HepG2 (cell line): Measurements from ENCODE around the gene SLC15A3. TPM values are rescaled to one million over a fixed set of nuclear protein-coding genes. Genes with fewer than 3 reads are reported as not detected.

Experiments
- ASH2L ChIP-seq: fragments of 300-600, 200-600 bp; sonication (generic); IDR thresholded peaks from 2 replicates; pipeline ENCODE4 v1.7.0; 2017; ENCODE audit warnings: low read depth, mild to moderate bottlenecking, moderate library complexity, mixed read lengths, low read length; ENCODE audit not compliant: insufficient read length
- MYC ChIP-seq: sonication (generic); formaldehyde crosslinking; IDR thresholded peaks from 2 replicates; pipeline ENCODE4 v1.9.0; 2021; ENCODE audit warnings: missing genetic modification reagents, borderline replicate concordance
- NFIB ChIP-seq: sonication (generic); formaldehyde crosslinking; IDR thresholded peaks from 2 replicates; pipeline ENCODE4 v1.9.0; 2021; ENCODE audit warnings: missing genetic modification reagents, mild to moderate bottlenecking, borderline replicate concordance
- PAF1 ChIP-seq: IDR thresholded peaks from 2 replicates; pipeline ENCODE4 v1.6.1; 2016; ENCODE audit warnings: missing genetic modification reagents, missing compliant biosample characterization
- SMARCE1 ChIP-seq: fragments of 450-650 bp; IDR thresholded peaks from 2 replicates; pipeline ENCODE4 v1.6.1; 2017; ENCODE audit warnings: borderline replicate concordance
- SP1 ChIP-seq, 2 experiments: fragments of 450-650 bp in 1 of 2; sonication (generic) in 1 of 2; formaldehyde crosslinking in 1 of 2; IDR thresholded peaks; 2 replicates each; pipeline versions ENCODE4 v1.4.0 to v1.6.1; 2016 to 2020; ENCODE audit warnings: missing genetic modification reagents in 1 of 2
- SP2 ChIP-seq: sonication (generic); formaldehyde crosslinking; IDR thresholded peaks from 2 replicates; pipeline ENCODE4 v1.5.1; 2020; ENCODE audit warnings: mild to moderate bottlenecking, missing genetic modification reagents
- ZEB1 ChIP-seq: IDR thresholded peaks from 2 replicates; pipeline ENCODE4 v1.6.1; 2012; ENCODE audit warnings: mild to moderate bottlenecking, low read depth, inconsistent platforms; ENCODE audit not compliant: insufficient replicate concordance
- ZMYM4 ChIP-seq: sonication (generic); formaldehyde crosslinking; IDR thresholded peaks from 2 replicates; pipeline ENCODE4 v1.8.1; 2023; ENCODE audit warnings: mild to moderate bottlenecking, missing genetic modification reagents
- ZNF136 ChIP-seq: sonication (generic); formaldehyde crosslinking; IDR thresholded peaks from 2 replicates; pipeline ENCODE4 v1.8.1; 2022; ENCODE audit warnings: low read depth, mild to moderate bottlenecking, moderate library complexity, missing genetic modification reagents
- ZNF205 ChIP-seq: IDR thresholded peaks from 2 replicates; pipeline ENCODE4 v1.6.1; 2018; ENCODE audit warnings: missing biosample characterization, missing genetic modification reagents
- ZNF337 ChIP-seq: sonication (generic); formaldehyde crosslinking; IDR thresholded peaks from 2 replicates; pipeline ENCODE4 v1.5.1; 2020; ENCODE audit warnings: missing genetic modification reagents, low read depth, mild to moderate bottlenecking, borderline replicate concordance
- polyA plus RNA-seq, 8 experiments: library from polyadenylated mRNA; depleted of rRNA in 3 of 8; stranded (reverse) in 7 of 8; unstranded in 1 of 8; fragments of >200 nt; fragmentation: Illumina TruSeq in 4 of 8; extraction: Trizol in 4 of 8; gene quantifications; 2 replicates each; pipeline versions ENCODE4 v1.2.1 to v1.2.3, GENCODE V29; 2011 to 2016; ENCODE audit warnings: low read depth in 4 of 8, missing spikeins in 1 of 8, mixed read lengths in 1 of 8; ENCODE audit not compliant: insufficient read depth in 1 of 8
- total RNA-seq, 5 experiments: library from RNA; depleted of rRNA; stranded (reverse); fragments of >200 nt; fragmentation: Illumina TruSeq; extraction: Trizol; gene quantifications; 2 replicates each; pipeline ENCODE4 v1.2.3, GENCODE V29; 2016; ENCODE audit warnings: low read depth in 1 of 5
- TF ChIP-seq, protein P1 (sequence below): sonication (generic); formaldehyde crosslinking; IDR thresholded peaks from 2 replicates; pipeline ENCODE4 v1.4.0; 2020; ENCODE audit warnings: missing genetic modification reagents, mild to moderate bottlenecking, borderline replicate concordance
- TF ChIP-seq, protein P2 (sequence below): IDR thresholded peaks from 2 replicates; pipeline ENCODE4 v1.6.1; 2016; ENCODE audit warnings: missing genetic modification reagents, missing compliant biosample characterization
- TF ChIP-seq, protein P3 (sequence below): sonication (generic); formaldehyde crosslinking; IDR thresholded peaks from 2 replicates; pipeline ENCODE4 v1.5.0; 2020; ENCODE audit warnings: mild to moderate bottlenecking, missing genetic modification reagents, borderline replicate concordance
- TF ChIP-seq, protein P4 (sequence below): sonication (generic); formaldehyde crosslinking; IDR thresholded peaks from 2 replicates; pipeline ENCODE4 v1.8.1; 2023; ENCODE audit warnings: mild to moderate bottlenecking, missing genetic modification reagents

Gene SLC15A3
- total and polyA plus RNA-seq, 2 of the 13 experiments (the other 11 are each of a cell fraction or from before 2014, with no cell fraction given), result 0.45 to 0.77 TPM

DNA sequence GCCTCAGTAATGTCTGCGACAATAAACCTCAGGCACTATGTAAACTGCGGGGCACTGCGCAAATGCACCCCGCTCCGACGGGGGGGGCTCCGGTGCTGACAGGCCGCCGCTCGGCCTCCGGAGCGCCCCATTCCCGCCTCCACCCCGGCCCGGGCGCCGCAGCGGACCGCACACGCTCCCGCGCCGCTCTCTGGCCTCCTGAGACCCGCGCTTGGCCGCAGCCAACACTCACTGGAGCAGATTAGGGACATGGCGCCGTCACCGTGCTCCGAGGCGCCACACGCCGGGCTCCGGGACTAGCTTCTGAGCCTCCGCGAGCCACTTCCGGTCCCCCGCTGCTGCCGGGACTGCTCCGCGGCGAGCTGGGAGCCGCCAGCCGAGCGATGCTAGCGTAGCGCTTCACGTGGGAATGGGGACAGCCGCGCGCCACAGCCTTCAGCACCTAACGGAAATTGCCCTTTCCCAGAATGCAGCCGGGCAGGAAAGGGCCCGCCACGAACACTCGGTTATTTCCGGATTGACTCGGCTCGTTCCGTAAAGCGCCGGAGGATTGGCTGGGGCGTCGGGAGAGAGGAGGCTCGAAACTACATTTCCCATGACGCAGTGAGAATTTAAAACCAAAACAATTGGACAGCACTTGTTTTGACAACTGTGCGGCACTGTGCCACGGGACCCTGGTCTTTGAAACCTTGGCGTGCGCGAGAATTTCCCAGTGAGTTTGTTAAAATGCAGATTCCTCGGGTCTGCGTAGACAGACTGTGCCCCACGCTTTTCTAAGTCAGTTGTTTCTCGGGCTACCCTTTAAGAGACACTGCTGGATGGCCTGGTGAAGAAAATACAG, 45.6 kb downstream of the SLC15A3 start, which contains the start of gene PRPF19 (continued):
- peak; percentile 97 for TF ChIP-seq MYC (CRISPR knock-in tag)
- no peak for TF ChIP-seq NFIB (CRISPR knock-in tag)
- no peak for TF ChIP-seq PAF1
- TF ChIP-seq, protein P1, sequence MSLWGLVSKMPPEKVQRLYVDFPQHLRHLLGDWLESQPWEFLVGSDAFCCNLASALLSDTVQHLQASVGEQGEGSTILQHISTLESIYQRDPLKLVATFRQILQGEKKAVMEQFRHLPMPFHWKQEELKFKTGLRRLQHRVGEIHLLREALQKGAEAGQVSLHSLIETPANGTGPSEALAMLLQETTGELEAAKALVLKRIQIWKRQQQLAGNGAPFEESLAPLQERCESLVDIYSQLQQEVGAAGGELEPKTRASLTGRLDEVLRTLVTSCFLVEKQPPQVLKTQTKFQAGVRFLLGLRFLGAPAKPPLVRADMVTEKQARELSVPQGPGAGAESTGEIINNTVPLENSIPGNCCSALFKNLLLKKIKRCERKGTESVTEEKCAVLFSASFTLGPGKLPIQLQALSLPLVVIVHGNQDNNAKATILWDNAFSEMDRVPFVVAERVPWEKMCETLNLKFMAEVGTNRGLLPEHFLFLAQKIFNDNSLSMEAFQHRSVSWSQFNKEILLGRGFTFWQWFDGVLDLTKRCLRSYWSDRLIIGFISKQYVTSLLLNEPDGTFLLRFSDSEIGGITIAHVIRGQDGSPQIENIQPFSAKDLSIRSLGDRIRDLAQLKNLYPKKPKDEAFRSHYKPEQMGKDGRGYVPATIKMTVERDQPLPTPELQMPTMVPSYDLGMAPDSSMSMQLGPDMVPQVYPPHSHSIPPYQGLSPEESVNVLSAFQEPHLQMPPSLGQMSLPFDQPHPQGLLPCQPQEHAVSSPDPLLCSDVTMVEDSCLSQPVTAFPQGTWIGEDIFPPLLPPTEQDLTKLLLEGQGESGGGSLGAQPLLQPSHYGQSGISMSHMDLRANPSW (CRISPR knock-in tag), result no peak
- TF ChIP-seq, protein P2, sequence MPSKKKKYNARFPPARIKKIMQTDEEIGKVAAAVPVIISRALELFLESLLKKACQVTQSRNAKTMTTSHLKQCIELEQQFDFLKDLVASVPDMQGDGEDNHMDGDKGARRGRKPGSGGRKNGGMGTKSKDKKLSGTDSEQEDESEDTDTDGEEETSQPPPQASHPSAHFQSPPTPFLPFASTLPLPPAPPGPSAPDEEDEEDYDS (CRISPR knock-in tag), result peak; percentile 49; the same call in 1 of the 2 replicates
- TF ChIP-seq ZNF136 (CRISPR knock-in tag), result peak; percentile 39; the same call in 1 of the 2 replicates
- no peak for TF ChIP-seq SP2 (CRISPR knock-in tag)
- TF ChIP-seq, protein P3, sequence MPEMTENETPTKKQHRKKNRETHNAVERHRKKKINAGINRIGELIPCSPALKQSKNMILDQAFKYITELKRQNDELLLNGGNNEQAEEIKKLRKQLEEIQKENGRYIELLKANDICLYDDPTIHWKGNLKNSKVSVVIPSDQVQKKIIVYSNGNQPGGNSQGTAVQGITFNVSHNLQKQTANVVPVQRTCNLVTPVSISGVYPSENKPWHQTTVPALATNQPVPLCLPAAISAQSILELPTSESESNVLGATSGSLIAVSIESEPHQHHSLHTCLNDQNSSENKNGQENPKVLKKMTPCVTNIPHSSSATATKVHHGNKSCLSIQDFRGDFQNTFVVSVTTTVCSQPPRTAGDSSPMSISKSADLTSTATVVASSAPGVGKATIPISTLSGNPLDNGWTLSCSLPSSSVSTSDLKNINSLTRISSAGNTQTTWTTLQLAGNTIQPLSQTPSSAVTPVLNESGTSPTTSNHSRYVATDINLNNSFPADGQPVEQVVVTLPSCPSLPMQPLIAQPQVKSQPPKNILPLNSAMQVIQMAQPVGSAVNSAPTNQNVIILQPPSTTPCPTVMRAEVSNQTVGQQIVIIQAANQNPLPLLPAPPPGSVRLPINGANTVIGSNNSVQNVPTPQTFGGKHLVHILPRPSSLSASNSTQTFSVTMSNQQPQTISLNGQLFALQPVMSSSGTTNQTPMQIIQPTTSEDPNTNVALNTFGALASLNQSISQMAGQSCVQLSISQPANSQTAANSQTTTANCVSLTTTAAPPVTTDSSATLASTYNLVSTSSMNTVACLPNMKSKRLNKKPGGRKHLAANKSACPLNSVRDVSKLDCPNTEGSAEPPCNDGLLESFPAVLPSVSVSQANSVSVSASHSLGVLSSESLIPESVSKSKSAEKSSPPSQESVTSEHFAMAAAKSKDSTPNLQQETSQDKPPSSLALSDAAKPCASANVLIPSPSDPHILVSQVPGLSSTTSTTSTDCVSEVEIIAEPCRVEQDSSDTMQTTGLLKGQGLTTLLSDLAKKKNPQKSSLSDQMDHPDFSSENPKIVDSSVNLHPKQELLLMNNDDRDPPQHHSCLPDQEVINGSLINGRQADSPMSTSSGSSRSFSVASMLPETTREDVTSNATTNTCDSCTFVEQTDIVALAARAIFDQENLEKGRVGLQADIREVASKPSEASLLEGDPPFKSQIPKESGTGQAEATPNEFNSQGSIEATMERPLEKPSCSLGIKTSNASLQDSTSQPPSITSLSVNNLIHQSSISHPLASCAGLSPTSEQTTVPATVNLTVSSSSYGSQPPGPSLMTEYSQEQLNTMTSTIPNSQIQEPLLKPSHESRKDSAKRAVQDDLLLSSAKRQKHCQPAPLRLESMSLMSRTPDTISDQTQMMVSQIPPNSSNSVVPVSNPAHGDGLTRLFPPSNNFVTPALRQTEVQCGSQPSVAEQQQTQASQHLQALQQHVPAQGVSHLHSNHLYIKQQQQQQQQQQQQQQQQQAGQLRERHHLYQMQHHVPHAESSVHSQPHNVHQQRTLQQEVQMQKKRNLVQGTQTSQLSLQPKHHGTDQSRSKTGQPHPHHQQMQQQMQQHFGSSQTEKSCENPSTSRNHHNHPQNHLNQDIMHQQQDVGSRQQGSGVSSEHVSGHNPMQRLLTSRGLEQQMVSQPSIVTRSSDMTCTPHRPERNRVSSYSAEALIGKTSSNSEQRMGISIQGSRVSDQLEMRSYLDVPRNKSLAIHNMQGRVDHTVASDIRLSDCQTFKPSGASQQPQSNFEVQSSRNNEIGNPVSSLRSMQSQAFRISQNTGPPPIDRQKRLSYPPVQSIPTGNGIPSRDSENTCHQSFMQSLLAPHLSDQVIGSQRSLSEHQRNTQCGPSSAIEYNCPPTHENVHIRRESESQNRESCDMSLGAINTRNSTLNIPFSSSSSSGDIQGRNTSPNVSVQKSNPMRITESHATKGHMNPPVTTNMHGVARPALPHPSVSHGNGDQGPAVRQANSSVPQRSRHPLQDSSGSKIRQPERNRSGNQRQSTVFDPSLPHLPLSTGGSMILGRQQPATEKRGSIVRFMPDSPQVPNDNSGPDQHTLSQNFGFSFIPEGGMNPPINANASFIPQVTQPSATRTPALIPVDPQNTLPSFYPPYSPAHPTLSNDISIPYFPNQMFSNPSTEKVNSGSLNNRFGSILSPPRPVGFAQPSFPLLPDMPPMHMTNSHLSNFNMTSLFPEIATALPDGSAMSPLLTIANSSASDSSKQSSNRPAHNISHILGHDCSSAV, result no peak
- TF ChIP-seq ZNF205 (CRISPR knock-in tag), result no peak
- no peak for TF ChIP-seq SP1 (IDR thresholded peaks at IDR 0.05)
- peak; percentile 60; the same call in 1 of the 2 replicates for TF ChIP-seq SP1 (CRISPR knock-in tag; IDR thresholded peaks at IDR 0.05)
- TF ChIP-seq ASH2L, result peak; percentile 91
- TF ChIP-seq ZMYM4 (CRISPR knock-in tag), result peak; percentile 46; the same call in 1 of the 2 replicates
- TF ChIP-seq SMARCE1, result no peak
- TF ChIP-seq, protein P4, sequence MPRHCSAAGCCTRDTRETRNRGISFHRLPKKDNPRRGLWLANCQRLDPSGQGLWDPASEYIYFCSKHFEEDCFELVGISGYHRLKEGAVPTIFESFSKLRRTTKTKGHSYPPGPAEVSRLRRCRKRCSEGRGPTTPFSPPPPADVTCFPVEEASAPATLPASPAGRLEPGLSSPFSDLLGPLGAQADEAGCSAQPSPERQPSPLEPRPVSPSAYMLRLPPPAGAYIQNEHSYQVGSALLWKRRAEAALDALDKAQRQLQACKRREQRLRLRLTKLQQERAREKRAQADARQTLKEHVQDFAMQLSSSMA, result no peak
- no peak for TF ChIP-seq ZNF337 (CRISPR knock-in tag)
- TF ChIP-seq ZEB1, result peak; percentile 45
